WTC11 (cell line): ENCODE data around the gene ORC3. TPM values are rescaled to one million over a fixed set of nuclear protein-coding genes. Genes with fewer than 3 reads are reported as not detected.

Experiments
- ATAC-seq: fragments of 200-7000 bp; cut with Tn5 transposase; 2 replicates; pipeline ENCODE4 v1.10.0; 2021; ENCODE audit warnings: mild to moderate bottlenecking, moderate library complexity
- CTCF ChIA-PET: fragments of 300-600 bp; sonication (Branson Sonifier 250); formaldehyde crosslinking; loops from one replicate; lab custom pipeline; 2021; ENCODE audit warnings: antibody characterized with exemption; lab: Charles Lee
- POLR2A ChIA-PET: fragments of 350-600 bp; sonication (Branson Sonifier 250); formaldehyde crosslinking; loops from one replicate; lab custom pipeline; 2021; ENCODE audit warnings: antibody characterized with exemption; lab: Charles Lee
- DNase-seq: peaks from one replicate; pipeline ENCODE4 v3.0.0; 2021; ENCODE audit warnings: low spot score
- H3K27ac Mint-ChIP-seq: 2 replicates; pipeline ENCODE4 v1.8.0; 2021; ENCODE audit warnings: mixed read lengths
- H3K27me3 Mint-ChIP-seq: 2 replicates; pipeline ENCODE4 v1.8.0; 2021; ENCODE audit warnings: low read depth, mild to moderate bottlenecking, moderate library complexity, mixed read lengths
- H3K36me3 Mint-ChIP-seq: 2 replicates; pipeline ENCODE4 v1.8.0; 2021; ENCODE audit warnings: mixed read lengths
- H3K4me1 Mint-ChIP-seq: 2 replicates; pipeline ENCODE4 v1.8.0; 2022; ENCODE audit warnings: mixed read lengths
- H3K4me3 Mint-ChIP-seq: 2 replicates; pipeline ENCODE4 v1.8.0; 2021; ENCODE audit warnings: mild to moderate bottlenecking, moderate library complexity, mixed read lengths
- H3K9me3 Mint-ChIP-seq: 2 replicates; pipeline ENCODE4 v1.8.0; 2021; ENCODE audit warnings: mixed read lengths
- ELF4 ChIP-seq: sonication (generic); formaldehyde crosslinking; IDR thresholded peaks from 2 replicates; pipeline ENCODE4 v1.8.1; 2022; ENCODE audit warnings: low read depth, mild to moderate bottlenecking, moderate library complexity, missing genetic modification reagents
- GABPB1 ChIP-seq: sonication (generic); formaldehyde crosslinking; IDR thresholded peaks from 2 replicates; pipeline ENCODE4 v1.8.1; 2023; ENCODE audit warnings: mild to moderate bottlenecking, missing genetic modification reagents
- NFYB ChIP-seq: sonication (generic); formaldehyde crosslinking; conservative IDR thresholded peaks from 2 replicates; pipeline ENCODE4 v1.8.0; 2022; ENCODE audit warnings: low read depth, missing genetic modification reagents
- ZMAT4 ChIP-seq: fragments of 250-450 bp; sonication (Bioruptor Pico); IDR thresholded peaks from 2 replicates; pipeline ENCODE4 v1.9.0; 2021; ENCODE audit warnings: mild to moderate bottlenecking
- ZNF396 ChIP-seq: fragments of 250-450 bp; sonication (Bioruptor Pico); IDR thresholded peaks from 2 replicates; pipeline ENCODE4 v1.8.0; 2021; ENCODE audit warnings: mild to moderate bottlenecking, moderate library complexity, borderline replicate concordance
- total RNA-seq: library from RNA; stranded (reverse); gene quantifications from 3 replicates; pipeline ENCODE4 v1.2.3, GENCODE V29; 2021
- TF ChIP-seq, protein P1 (sequence below): sonication (generic); formaldehyde crosslinking; IDR thresholded peaks from 2 replicates; pipeline ENCODE4 v1.8.1; 2023; ENCODE audit warnings: mild to moderate bottlenecking, missing genetic modification reagents, borderline replicate concordance
- TF ChIP-seq, protein P2 (sequence below): sonication (generic); formaldehyde crosslinking; IDR thresholded peaks from 2 replicates; pipeline ENCODE4 v1.8.0; 2023; ENCODE audit warnings: missing genetic modification reagents
- TF ChIP-seq, protein P3 (sequence below): sonication (generic); formaldehyde crosslinking; IDR thresholded peaks from 2 replicates; pipeline ENCODE4 v1.8.1; 2022; ENCODE audit warnings: low read depth, mild to moderate bottlenecking, moderate library complexity, missing genetic modification reagents, borderline replicate concordance
- TF ChIP-seq, protein P4 (sequence below): sonication (generic); formaldehyde crosslinking; IDR thresholded peaks from 2 replicates; pipeline ENCODE4 v1.8.1; 2022; ENCODE audit warnings: mild to moderate bottlenecking, moderate library complexity, missing genetic modification reagents

Gene ORC3
- total RNA-seq, 1 experiment from 2014 or later, result 50.7 TPM

DNA sequence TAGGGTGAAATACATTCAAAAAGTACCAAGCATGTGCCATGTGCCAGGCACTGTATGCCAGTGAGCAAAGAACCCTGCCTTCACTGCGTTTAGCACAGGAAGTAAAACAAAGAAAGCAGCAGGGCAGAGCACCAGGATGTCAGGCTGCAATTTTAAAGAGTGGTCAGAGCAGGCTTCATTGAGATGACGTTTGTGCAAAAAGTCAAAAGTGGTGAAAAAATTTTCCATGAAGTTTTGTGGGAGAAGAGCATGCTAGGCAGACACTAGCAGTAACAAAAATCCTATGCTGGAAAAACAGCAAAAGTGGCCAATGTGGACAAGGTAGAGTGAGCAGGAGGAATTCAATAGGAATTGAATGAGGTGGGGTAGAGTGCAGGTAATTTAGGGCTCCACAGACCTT, 80.8 kb downstream of the ORC3 start (continued):
- TF ChIP-seq, protein P1, sequence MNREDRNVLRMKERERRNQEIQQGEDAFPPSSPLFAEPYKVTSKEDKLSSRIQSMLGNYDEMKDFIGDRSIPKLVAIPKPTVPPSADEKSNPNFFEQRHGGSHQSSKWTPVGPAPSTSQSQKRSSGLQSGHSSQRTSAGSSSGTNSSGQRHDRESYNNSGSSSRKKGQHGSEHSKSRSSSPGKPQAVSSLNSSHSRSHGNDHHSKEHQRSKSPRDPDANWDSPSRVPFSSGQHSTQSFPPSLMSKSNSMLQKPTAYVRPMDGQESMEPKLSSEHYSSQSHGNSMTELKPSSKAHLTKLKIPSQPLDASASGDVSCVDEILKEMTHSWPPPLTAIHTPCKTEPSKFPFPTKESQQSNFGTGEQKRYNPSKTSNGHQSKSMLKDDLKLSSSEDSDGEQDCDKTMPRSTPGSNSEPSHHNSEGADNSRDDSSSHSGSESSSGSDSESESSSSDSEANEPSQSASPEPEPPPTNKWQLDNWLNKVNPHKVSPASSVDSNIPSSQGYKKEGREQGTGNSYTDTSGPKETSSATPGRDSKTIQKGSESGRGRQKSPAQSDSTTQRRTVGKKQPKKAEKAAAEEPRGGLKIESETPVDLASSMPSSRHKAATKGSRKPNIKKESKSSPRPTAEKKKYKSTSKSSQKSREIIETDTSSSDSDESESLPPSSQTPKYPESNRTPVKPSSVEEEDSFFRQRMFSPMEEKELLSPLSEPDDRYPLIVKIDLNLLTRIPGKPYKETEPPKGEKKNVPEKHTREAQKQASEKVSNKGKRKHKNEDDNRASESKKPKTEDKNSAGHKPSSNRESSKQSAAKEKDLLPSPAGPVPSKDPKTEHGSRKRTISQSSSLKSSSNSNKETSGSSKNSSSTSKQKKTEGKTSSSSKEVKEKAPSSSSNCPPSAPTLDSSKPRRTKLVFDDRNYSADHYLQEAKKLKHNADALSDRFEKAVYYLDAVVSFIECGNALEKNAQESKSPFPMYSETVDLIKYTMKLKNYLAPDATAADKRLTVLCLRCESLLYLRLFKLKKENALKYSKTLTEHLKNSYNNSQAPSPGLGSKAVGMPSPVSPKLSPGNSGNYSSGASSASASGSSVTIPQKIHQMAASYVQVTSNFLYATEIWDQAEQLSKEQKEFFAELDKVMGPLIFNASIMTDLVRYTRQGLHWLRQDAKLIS (CRISPR knock-in tag), result no peak
- no peak for TF ChIP-seq ZNF396

- ATAC-seq (no peak), DNase-seq (no peak)
- Mint-ChIP-seq H3K9me3 (no peaks in the 10 kb centered on the region), H3K27ac (peak overlapping the region; percentile 86), H3K27me3 (no peaks in the 10 kb centered on the region), H3K4me3 (no peak overlapping the region), H3K36me3 (peaks cover 40% of the 10 kb centered on the region), H3K4me1 (peaks cover 20% of the 10 kb centered on the region)
- POLR2A ChIA-PET, result no interaction called here
- TF ChIP-seq, protein P2, sequence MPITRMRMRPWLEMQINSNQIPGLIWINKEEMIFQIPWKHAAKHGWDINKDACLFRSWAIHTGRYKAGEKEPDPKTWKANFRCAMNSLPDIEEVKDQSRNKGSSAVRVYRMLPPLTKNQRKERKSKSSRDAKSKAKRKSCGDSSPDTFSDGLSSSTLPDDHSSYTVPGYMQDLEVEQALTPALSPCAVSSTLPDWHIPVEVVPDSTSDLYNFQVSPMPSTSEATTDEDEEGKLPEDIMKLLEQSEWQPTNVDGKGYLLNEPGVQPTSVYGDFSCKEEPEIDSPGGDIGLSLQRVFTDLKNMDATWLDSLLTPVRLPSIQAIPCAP, result no peak
- no peak for TF ChIP-seq NFYB (CRISPR knock-in tag)
- no peak for TF ChIP-seq ZMAT4 (CRISPR knock-in tag)
- peak; percentile 98 for TF ChIP-seq GABPB1
- CTCF ChIA-PET, result no interaction called here
Observed at GRCh38 chr6:87671555-87672029, 81.7 kb downstream of the ORC3 start.

DNA sequence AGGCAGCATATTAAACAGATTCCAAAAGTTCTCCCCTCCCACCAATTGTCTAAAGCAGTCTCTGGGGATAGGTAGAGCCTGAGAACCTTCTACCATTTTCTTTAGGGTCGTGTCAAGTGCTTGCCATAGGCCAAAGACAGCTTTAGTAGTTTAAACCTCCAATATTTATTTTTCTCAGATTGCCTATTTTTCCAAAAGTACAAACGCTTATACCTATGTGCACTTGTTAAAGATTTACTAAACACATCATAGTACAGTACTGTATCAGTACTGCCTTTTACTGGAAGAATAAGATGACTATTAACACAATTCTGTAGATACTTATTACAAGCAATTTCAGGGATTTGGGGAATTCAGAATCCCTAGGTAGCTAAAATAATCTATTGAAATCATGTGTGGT, 82.7 kb downstream of the ORC3 start:
- POLR2A ChIA-PET, result interaction anchor here (0.6 to 0.7 kb wide), 2 partner anchors 264 to 615 kb away, joined by 3 to 6 read pairs; no protein-coding TSS in a partner anchor
- peaks cover 20% of the 10 kb centered on the region for H3K4me1 Mint-ChIP-seq
- H3K4me3 Mint-ChIP-seq, result no peak overlapping the region
- DNase-seq (no peak), ATAC-seq (no peak)
- TF ChIP-seq, protein P1 (CRISPR knock-in tag), result no peak
- TF ChIP-seq GABPB1, result 0 out of 2 replicates have a peak, but pooled peaks have one; percentile 24
- no peak for TF ChIP-seq ELF4 (CRISPR knock-in tag)
- TF ChIP-seq, protein P3, sequence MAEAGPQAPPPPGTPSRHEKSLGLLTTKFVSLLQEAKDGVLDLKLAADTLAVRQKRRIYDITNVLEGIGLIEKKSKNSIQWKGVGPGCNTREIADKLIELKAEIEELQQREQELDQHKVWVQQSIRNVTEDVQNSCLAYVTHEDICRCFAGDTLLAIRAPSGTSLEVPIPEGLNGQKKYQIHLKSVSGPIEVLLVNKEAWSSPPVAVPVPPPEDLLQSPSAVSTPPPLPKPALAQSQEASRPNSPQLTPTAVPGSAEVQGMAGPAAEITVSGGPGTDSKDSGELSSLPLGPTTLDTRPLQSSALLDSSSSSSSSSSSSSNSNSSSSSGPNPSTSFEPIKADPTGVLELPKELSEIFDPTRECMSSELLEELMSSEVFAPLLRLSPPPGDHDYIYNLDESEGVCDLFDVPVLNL (CRISPR knock-in tag), result no peak
- TF ChIP-seq, protein P4, sequence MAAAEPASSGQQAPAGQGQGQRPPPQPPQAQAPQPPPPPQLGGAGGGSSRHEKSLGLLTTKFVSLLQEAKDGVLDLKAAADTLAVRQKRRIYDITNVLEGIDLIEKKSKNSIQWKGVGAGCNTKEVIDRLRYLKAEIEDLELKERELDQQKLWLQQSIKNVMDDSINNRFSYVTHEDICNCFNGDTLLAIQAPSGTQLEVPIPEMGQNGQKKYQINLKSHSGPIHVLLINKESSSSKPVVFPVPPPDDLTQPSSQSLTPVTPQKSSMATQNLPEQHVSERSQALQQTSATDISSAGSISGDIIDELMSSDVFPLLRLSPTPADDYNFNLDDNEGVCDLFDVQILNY (CRISPR knock-in tag), result no peak
- H3K9me3 Mint-ChIP-seq, result no peaks in the 10 kb centered on the region
- peaks cover 39% of the 10 kb centered on the region for H3K36me3 Mint-ChIP-seq
- H3K27ac Mint-ChIP-seq, result no peak overlapping the region
- H3K27me3 Mint-ChIP-seq, result no peaks in the 10 kb centered on the region
- CTCF ChIA-PET, result interaction anchor here (0.6 kb wide), 1 partner anchor 8 kb away, joined by 3 read pairs; no protein-coding TSS in a partner anchor
